HepG2 (cell line): ENCODE measurements around the gene CRYAB. TPM values are rescaled to one million over a fixed set of nuclear protein-coding genes. Genes with fewer than 3 reads are reported as not detected.

ENCODE experiments used
- AGO2 ChIP-seq: fragments of 200-400 bp; formaldehyde crosslinking; optimal IDR thresholded peaks from 2 replicates; pipeline ENCODE3; 2017; ENCODE audit warnings: mild to moderate bottlenecking, low read depth, low read length, moderate library complexity
- CBX2 ChIP-seq, 2 experiments: fragments of 200-600 bp in 1 of 2; sonication (generic); formaldehyde crosslinking in 1 of 2; IDR thresholded peaks; 2 replicates each; pipeline versions ENCODE4 v1.7.0 to v1.8.1; 2018 to 2022; ENCODE audit warnings: low read depth in 2 of 2, low read length in 1 of 2, mild to moderate bottlenecking in 1 of 2, missing genetic modification reagents in 1 of 2
- DRAP1 ChIP-seq: IDR thresholded peaks from 2 replicates; pipeline ENCODE4 v1.6.1; 2016; ENCODE audit warnings: missing genetic modification reagents, missing compliant biosample characterization
- EED ChIP-seq: sonication (generic); formaldehyde crosslinking; IDR thresholded peaks from 2 replicates; pipeline ENCODE4 v1.5.0; 2020; ENCODE audit warnings: mild to moderate bottlenecking, missing genetic modification reagents
- ETV6 ChIP-seq: sonication (generic); formaldehyde crosslinking; conservative IDR thresholded peaks from 2 replicates; pipeline ENCODE4 v1.4.0; 2020; ENCODE audit warnings: missing genetic modification reagents
- FOXM1 ChIP-seq: sonication (generic); formaldehyde crosslinking; IDR thresholded peaks from 2 replicates; pipeline ENCODE4 v1.5.0; 2020; ENCODE audit warnings: missing genetic modification reagents
- GPBP1L1 ChIP-seq: sonication (generic); formaldehyde crosslinking; IDR thresholded peaks from 2 replicates; pipeline ENCODE4 v1.5.0; 2020; ENCODE audit warnings: mild to moderate bottlenecking, missing genetic modification reagents
- IKZF4 ChIP-seq: sonication (generic); formaldehyde crosslinking; IDR thresholded peaks from 2 replicates; pipeline ENCODE4 v1.5.1; 2020; ENCODE audit warnings: borderline replicate concordance, mild to moderate bottlenecking, low read depth, missing genetic modification reagents; ENCODE audit errors: not compliant biosample characterization
- MTF2 ChIP-seq: sonication (generic); formaldehyde crosslinking; IDR thresholded peaks from 2 replicates; pipeline ENCODE4 v1.5.0; 2020; ENCODE audit warnings: missing genetic modification reagents, borderline replicate concordance
- MYC ChIP-seq: sonication (generic); formaldehyde crosslinking; IDR thresholded peaks from 2 replicates; pipeline ENCODE4 v1.9.0; 2021; ENCODE audit warnings: missing genetic modification reagents, borderline replicate concordance
- POLR2G ChIP-seq: fragments of 200-400 bp; formaldehyde crosslinking; IDR thresholded peaks from 2 replicates; pipeline ENCODE4 v1.6.1; 2018; ENCODE audit warnings: mild to moderate bottlenecking, low read depth, low read length, moderate library complexity
- RXRA ChIP-seq: sonication (generic); formaldehyde crosslinking; IDR thresholded peaks from 2 replicates; pipeline ENCODE4 v1.5.1; 2020; ENCODE audit warnings: missing genetic modification reagents
- SAP130 ChIP-seq: IDR thresholded peaks from 2 replicates; pipeline ENCODE4 v1.6.1; 2016; ENCODE audit warnings: low read depth
- SKI ChIP-seq: fragments of 450-650 bp; IDR thresholded peaks from one replicate; pipeline ENCODE4 v1.6.1; 2018; ENCODE audit warnings: mild to moderate bottlenecking; ENCODE audit not compliant: partially characterized antibody
- SKIL ChIP-seq: sonication (generic); formaldehyde crosslinking; IDR thresholded peaks from 2 replicates; pipeline ENCODE4 v1.8.0; 2022; ENCODE audit warnings: missing genetic modification reagents, mild to moderate bottlenecking, moderate library complexity, borderline replicate concordance
- SNAPC2 ChIP-seq: sonication (generic); formaldehyde crosslinking; IDR thresholded peaks from 2 replicates; pipeline ENCODE4 v1.8.1; 2022; ENCODE audit warnings: mild to moderate bottlenecking, missing genetic modification reagents
- TEAD3 ChIP-seq: optimal IDR thresholded peaks from 2 replicates; pipeline ENCODE3; 2016; ENCODE audit warnings: borderline replicate concordance
- ZNF136 ChIP-seq: sonication (generic); formaldehyde crosslinking; IDR thresholded peaks from 2 replicates; pipeline ENCODE4 v1.8.1; 2022; ENCODE audit warnings: low read depth, mild to moderate bottlenecking, moderate library complexity, missing genetic modification reagents
- ZNF326 ChIP-seq: sonication (generic); formaldehyde crosslinking; IDR thresholded peaks from 2 replicates; pipeline ENCODE4 v1.4.0; 2020; ENCODE audit warnings: missing genetic modification reagents, borderline replicate concordance
- ZNF691 ChIP-seq: sonication (generic); formaldehyde crosslinking; IDR thresholded peaks from 2 replicates; pipeline ENCODE4 v1.4.0; 2020; ENCODE audit warnings: missing genetic modification reagents, low read depth, mild to moderate bottlenecking, borderline replicate concordance
- ZNF704 ChIP-seq: sonication (generic); formaldehyde crosslinking; IDR thresholded peaks from 2 replicates; pipeline ENCODE4 v1.8.1; 2023; ENCODE audit warnings: mild to moderate bottlenecking, inconsistent platforms, moderate library complexity, missing genetic modification reagents, borderline replicate concordance
- ZNF878 ChIP-seq: sonication (generic); formaldehyde crosslinking; IDR thresholded peaks from 2 replicates; pipeline ENCODE4 v1.8.1; 2023; ENCODE audit warnings: mild to moderate bottlenecking, missing genetic modification reagents, moderate library complexity
- ZSCAN22 ChIP-seq: sonication (generic); formaldehyde crosslinking; IDR thresholded peaks from 2 replicates; pipeline ENCODE4 v1.4.0; 2020; ENCODE audit warnings: mild to moderate bottlenecking, missing genetic modification reagents
- polyA plus RNA-seq, 8 experiments: library from polyadenylated mRNA; depleted of rRNA in 3 of 8; stranded (reverse) in 7 of 8; unstranded in 1 of 8; fragments of >200 nt; fragmentation: Illumina TruSeq in 4 of 8; extraction: Trizol in 4 of 8; gene quantifications; 2 replicates each; pipeline versions ENCODE4 v1.2.1 to v1.2.3, GENCODE V29; 2011 to 2016; ENCODE audit warnings: low read depth in 4 of 8, missing spikeins in 1 of 8, mixed read lengths in 1 of 8; ENCODE audit not compliant: insufficient read depth in 1 of 8
- total RNA-seq, 5 experiments: library from RNA; depleted of rRNA; stranded (reverse); fragments of >200 nt; fragmentation: Illumina TruSeq; extraction: Trizol; gene quantifications; 2 replicates each; pipeline ENCODE4 v1.2.3, GENCODE V29; 2016; ENCODE audit warnings: low read depth in 1 of 5

The CRYAB gene
- total and polyA plus RNA-seq, 2 of the 13 experiments (the other 11 are each of a cell fraction or from before 2014, with no cell fraction given): 0.55 to 1.1 TPM

- peak; percentile 55; the same call in 1 of the 2 replicates for TF ChIP-seq ZNF691
- no peak for TF ChIP-seq ZNF704 (CRISPR knock-in tag)
- no peak for TF ChIP-seq GPBP1L1 (CRISPR knock-in tag)
- TF ChIP-seq TEAD3 (CRISPR knock-in tag): peak; percentile 82
- TF ChIP-seq IKZF4 (CRISPR knock-in tag): no peak
- peak; percentile 99 for TF ChIP-seq SKI
- TF ChIP-seq EED (CRISPR knock-in tag): 0 out of 2 replicates have a peak, but pooled peaks have one; percentile 21
- no peak for TF ChIP-seq AGO2
- no peak for TF ChIP-seq CBX2 (IDR thresholded peaks at IDR 0.05; ENCODE audit: low read depth, low read length)
- 0 out of 2 replicates have a peak, but pooled peaks have one; percentile 16 for TF ChIP-seq CBX2 (CRISPR knock-in tag; IDR thresholded peaks at IDR 0.05; ENCODE audit: low read depth)
- no peak; the same call in 1 of the 2 replicates for TF ChIP-seq ZNF136 (CRISPR knock-in tag)
- no peak for TF ChIP-seq ZSCAN22
- TF ChIP-seq MYC: peak; percentile 87
- no peak for TF ChIP-seq SNAPC2 (CRISPR knock-in tag)
- peak; percentile 80 for TF ChIP-seq DRAP1 (CRISPR knock-in tag)
- no peak for TF ChIP-seq FOXM1 (CRISPR knock-in tag)
- no peak for TF ChIP-seq ZNF326 (CRISPR knock-in tag)
- peak; percentile 92 for TF ChIP-seq RXRA (CRISPR knock-in tag)
- TF ChIP-seq ETV6: no peak
- TF ChIP-seq SKIL (CRISPR knock-in tag): peak; percentile 93
- TF ChIP-seq POLR2G: peak; percentile 80
- TF ChIP-seq SAP130: peak; percentile 93
- peak; percentile 24; the same call in 1 of the 2 replicates for TF ChIP-seq ZNF878
- peak; percentile 3; the same call in 1 of the 2 replicates for TF ChIP-seq MTF2 (CRISPR knock-in tag)
Observed at GRCh38 chr11:111878849-111879636, 32.5 kb downstream of the CRYAB start, which contains the start of the genes CFAP68 and FDXACB1 (continued).
